HFF-Myc (cell line): ENCODE data around the gene ZNF792.
"Not testable (repeated sequence)": the region's sequence is repeated elsewhere in the genome, so short reads cannot be mapped to it uniquely, and the experiment has no call there.

Experiments used
- DNase-seq: peaks from one replicate; pipeline ENCODE4 v3.0.0-alpha.2; 2011; ENCODE audit warnings: low read depth; ENCODE audit errors: extremely low read depth
- H3K4me3 ChIP-seq: replicated peaks from 2 replicates; pipeline ENCODE4 v1.5.1; 2011; ENCODE audit warnings: low read depth, mild to moderate bottlenecking, control low read depth, low read length
- TF ChIP-seq, protein P1 (sequence below): IDR thresholded peaks from 2 replicates; pipeline ENCODE4 v1.5.1; 2012; ENCODE audit warnings: mild to moderate bottlenecking, low read depth, low read length, control low read depth; ENCODE audit errors: missing control alignments

Gene ZNF792

DNA sequence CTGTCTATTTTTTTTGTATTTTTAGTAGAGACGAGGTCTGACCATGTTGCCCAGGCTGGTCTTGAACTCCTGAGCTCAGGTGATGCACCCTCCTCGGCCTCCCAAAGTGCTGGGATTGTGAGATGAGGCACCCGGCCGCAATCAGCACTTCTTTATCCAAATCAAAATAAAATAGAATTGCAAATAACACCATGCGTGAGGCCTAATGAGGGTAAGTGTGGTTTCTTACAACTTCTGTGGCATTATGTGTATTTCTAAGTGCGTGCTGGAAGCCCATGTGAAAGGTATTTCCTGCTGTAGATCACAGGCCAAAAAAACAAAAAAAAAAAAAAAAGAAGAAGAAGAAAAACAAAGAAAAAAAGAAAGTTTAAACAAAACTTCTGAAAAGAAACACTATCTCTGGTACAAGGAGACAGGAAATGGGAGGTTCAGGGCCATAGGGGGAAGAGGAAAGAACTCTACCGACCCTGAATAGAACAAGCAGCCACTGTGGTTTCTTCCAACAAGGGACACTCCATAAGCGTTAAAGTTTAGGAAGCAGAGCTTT, 33.1 kb upstream of the ZNF792 start:
- no peak overlapping the region for H3K4me3 ChIP-seq
- DNase-seq = no peak
- TF ChIP-seq, protein P1, sequence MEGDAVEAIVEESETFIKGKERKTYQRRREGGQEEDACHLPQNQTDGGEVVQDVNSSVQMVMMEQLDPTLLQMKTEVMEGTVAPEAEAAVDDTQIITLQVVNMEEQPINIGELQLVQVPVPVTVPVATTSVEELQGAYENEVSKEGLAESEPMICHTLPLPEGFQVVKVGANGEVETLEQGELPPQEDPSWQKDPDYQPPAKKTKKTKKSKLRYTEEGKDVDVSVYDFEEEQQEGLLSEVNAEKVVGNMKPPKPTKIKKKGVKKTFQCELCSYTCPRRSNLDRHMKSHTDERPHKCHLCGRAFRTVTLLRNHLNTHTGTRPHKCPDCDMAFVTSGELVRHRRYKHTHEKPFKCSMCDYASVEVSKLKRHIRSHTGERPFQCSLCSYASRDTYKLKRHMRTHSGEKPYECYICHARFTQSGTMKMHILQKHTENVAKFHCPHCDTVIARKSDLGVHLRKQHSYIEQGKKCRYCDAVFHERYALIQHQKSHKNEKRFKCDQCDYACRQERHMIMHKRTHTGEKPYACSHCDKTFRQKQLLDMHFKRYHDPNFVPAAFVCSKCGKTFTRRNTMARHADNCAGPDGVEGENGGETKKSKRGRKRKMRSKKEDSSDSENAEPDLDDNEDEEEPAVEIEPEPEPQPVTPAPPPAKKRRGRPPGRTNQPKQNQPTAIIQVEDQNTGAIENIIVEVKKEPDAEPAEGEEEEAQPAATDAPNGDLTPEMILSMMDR = no peak

DNA sequence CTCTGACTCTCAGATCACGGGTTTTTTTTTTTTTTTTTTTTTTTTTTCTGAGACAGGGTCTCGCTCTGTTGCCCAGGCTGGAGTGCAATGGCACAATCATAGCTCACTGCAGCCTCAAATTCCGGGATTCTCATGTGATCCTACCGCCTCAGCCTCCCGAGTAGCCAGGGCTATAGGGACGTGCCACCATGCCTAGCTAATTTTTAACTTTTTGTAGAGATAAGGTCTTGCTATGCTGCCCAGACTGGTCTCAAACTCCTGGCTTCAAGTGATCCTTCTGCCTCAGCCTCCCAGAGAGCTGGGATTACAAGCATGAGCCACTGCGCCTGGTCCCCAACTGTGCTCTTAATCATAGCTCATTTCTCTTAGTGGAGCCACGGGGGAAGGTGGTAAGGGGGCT, 31.5 kb upstream of the ZNF792 start:
- TF ChIP-seq, protein P1 = no peak
- no peak overlapping the region for H3K4me3 ChIP-seq
- DNase-seq = no peak

DNA sequence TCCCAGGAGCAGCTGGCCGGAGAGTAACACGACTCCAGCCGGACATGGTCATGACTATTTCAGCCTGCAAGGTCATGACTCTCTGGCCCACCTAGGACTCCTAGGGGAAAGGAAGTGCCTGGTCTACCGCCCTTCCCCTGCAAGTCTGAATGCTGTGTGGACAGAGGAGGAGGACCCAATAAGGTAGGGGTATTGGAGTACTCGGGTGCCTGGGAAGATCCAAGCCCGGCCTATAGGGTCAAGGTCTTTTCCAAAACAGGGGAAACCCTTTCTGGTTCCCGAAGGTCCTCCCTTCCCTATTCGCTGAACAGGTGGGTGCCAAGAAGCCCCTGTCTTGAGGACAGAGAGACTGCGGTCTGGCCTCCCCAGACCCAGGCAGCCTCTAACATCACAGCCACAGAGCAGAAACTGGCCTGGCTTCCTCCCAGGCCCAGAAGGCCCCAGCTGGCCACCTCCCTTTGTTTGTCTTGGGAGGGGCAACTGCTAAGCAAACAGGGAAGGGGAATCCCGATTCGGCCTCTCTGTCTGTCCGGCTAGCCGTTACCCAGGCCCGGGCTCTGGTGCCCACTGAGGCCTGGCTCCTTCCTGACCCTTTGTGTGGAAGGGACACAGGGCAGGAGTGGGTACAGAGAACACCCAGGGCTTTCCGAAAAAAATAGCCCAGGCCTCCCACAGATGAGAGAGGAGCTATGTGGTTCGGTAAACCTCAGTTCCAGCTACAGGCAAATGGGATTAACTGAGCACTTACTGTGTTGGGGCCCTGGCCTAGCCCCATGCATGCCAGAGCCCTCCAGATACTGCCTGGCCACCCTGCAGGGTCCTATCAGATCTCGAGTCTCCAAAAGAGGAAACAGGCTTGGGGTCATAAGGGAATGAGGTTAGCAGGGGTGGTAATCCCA, 30.9 kb upstream of the ZNF792 start:
- TF ChIP-seq, protein P1 = no peak

DNA sequence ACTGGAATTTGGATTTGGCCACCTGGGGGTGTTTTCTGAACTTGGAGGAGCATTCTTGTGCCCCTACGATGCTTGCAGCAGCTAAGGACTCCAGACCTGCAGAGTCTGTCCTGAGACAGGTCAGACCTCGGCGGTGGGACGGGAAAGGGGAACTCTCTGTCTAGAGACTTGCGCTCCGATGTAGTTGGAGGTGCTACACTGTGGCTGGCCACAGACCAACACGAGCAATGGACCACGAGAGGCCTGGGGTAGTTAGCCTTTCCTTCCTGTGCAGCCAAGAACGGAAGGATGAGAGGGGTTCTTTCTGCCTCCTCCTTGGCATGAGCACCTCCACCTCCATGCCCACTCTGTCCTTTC, 30.2 kb upstream of the ZNF792 start:
- H3K4me3 ChIP-seq = no peak overlapping the region
- no peak for DNase-seq
- TF ChIP-seq, protein P1 = no peak

More for the DNA sequence above, 30.9 kb upstream of the ZNF792 start:
- no peak overlapping the region for H3K4me3 ChIP-seq
- no peak for DNase-seq

DNA sequence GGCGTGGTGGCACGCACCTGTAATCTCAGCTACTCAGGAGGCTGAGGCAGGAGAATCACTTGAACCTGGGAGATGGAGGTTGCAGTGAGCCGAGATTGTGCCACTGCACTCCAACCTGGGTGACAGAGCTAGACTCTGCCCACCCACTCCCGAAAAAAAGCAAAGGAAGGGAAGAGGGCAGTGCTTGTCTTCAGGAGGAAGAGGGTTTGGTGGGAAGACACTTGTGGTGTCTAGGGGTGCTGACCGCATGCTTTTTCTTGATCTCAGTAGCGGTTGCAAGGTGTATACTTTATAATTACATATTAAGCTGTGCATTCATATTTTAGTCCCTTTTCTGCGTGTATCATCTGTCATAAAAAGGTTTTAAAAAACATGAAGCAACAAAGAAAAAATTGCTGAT, 28.6 kb upstream of the ZNF792 start:
- not testable (repeated sequence) for H3K4me3 ChIP-seq, DNase-seq

DNA sequence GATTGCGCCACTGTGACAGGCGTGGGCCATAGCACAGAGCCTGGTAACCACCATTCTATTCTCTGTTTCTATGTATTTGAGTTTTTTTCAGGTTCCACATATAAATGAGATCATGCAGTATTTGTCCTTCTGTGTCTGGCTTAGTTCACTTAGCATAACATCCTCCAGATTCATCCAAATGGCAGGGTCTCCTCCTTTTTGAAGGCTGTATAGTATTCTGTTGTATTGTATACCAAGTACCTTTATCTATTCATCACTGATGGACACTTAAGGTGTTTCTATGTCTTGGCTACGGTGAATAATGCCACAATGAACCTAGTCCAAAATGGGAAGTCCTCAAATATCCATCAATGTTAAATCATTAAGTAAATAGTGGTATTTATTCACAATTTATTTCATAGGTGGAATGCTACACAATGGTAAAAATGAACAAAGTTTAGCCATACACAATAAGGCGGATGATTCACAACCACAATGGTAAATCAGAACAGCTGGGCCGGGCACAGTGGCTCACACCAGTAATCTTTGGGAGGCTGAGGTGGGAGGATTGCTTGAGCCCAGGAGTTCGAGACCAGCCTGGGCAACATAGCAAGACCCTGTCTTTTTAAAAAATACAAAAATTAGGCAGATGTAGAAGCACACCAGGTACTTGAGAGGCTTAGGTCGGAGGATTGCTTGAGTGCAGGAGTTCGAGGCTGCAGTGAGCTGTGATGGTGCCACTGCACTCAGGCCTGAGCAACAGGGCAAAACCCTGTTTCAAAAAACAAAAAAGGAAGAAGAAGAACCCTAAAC, 27.7 kb upstream of the ZNF792 start:
- no peak for DNase-seq

More for the DNA sequence above, 27.7 kb upstream of the ZNF792 start:
- TF ChIP-seq, protein P1 = no peak
- H3K4me3 ChIP-seq = no peak overlapping the region
